ENCODE data around the gene TUBB.

The TUBB gene

DNA sequence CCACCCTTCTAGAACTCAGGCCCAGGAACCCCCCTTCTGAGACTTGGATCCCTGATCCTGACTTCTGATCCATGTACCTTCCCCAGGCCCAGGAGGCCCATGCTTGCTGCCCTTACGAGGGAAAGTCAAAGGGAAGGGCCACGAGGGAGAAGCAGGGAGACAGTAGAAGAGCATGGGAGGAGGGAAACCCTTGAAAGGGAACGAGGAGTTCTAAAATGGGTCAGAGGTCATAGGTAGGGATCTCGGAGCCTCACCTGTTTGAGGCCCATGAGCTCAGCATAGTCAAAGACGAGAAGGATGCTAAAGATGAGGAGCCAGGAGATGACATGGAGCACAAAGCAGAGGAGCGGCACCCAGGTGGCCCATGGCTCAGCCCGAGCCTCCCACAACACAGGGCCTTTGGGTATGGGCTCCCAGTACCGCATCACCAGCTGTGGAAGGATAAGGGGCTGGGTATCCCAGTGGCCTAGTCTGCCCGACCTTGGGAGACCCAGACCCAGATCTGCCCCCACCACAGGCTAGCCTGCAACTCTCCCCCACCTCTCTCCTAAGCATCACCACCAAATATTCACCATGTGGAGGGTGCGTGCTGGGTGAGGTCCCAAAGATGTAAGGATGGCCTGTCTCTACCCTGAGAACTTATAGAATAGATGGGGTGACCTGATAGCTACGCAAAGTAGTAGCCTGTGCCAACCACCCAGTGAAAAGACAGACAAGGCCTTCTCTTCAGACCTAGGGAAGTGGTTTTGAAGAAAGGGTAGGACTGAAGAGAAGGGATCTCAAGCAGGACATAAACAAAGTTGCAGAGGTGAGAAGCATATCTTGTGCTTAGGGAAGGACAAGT lies 30.9 kb upstream of the TUBB start:
- peak overlapping the region; percentile 75 for H3K4me3 ChIP-seq (ENCODE audit: low read depth, low read length)
- DNase-seq (ENCODE audit: low read depth), result no peak
- TF ChIP-seq, protein P1, sequence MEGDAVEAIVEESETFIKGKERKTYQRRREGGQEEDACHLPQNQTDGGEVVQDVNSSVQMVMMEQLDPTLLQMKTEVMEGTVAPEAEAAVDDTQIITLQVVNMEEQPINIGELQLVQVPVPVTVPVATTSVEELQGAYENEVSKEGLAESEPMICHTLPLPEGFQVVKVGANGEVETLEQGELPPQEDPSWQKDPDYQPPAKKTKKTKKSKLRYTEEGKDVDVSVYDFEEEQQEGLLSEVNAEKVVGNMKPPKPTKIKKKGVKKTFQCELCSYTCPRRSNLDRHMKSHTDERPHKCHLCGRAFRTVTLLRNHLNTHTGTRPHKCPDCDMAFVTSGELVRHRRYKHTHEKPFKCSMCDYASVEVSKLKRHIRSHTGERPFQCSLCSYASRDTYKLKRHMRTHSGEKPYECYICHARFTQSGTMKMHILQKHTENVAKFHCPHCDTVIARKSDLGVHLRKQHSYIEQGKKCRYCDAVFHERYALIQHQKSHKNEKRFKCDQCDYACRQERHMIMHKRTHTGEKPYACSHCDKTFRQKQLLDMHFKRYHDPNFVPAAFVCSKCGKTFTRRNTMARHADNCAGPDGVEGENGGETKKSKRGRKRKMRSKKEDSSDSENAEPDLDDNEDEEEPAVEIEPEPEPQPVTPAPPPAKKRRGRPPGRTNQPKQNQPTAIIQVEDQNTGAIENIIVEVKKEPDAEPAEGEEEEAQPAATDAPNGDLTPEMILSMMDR (IDR thresholded peaks at IDR 0.05; ENCODE audit: low read depth, low read length, missing control alignments), result no peak

DNA sequence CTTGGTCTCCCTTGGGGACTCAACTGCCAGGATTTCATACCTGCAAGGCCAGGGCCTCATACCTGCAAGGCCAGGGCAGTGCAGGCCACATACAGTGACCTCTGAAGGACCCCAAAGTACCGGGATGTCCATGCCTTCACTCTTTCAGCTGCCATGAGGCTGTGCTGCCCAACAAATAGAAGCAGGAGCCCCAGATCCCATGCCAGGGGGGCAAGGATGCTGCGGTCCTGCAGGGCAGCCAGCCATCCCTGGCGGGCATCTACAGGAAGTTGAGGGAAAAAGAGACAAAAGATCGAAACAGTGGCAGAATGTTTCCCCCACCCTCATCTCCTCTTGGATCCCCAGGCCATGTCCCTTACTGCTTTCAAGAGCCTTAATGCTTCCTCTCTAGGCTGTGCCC lies 30.2 kb upstream of the TUBB start:
- H3K4me3 ChIP-seq (ENCODE audit: low read depth, low read length), result peak overlapping the region; percentile 75
- no peak for DNase-seq (ENCODE audit: low read depth)
- TF ChIP-seq, protein P1 (IDR thresholded peaks at IDR 0.05; ENCODE audit: low read depth, low read length, missing control alignments), result no peak

DNA sequence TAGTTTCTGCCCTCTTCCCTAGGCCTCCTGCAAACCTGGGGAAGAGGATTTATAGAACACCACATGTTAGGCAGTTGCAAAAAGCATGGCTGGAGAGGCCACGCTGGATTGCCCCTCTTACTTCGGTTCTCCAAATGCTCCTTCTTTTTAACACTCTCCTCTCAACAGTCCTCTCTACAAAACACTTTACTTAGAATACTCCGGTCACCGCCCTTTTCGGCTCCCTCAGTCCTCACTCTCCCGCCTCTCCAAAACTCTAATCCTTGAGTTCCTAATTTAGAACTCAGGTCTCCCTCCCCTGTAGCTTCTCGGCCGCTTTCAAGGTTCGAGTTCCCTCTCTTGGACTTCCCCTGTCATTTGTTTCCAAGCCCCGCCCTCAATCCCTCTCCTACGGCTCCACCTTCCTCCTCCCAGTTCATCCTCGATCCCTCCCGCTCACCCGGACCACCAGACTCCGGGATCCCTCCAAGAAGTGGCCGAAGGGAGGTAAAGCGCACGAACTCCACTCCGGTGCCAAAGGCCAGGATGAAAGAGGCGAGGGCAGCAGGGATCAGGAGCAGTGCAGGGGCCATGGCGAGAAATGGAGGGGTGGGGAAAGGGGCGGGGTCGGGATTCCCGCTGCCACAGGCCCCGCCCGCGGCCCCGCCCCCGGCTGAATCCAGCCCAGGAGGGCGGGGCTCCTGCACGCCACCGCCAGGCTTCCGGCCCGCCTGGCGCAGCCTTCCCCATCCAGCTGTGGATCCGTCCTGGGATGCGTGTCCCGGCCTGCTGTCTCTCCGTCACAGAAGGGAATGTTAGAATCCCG lies 29.5 kb upstream of the TUBB start, which contains the start of gene NRM:
Gene NRM, minus strand, starts transcription at position 582 of the 805 bp plus-strand sequence. Its CDS starts 10 bp downstream, at position 572.
- H3K4me3 ChIP-seq (ENCODE audit: low read depth, low read length), result peak within 1 kb of the TSS; percentile 75
- no peak for DNase-seq (ENCODE audit: low read depth)
- TF ChIP-seq, protein P1 (IDR thresholded peaks at IDR 0.05; ENCODE audit: low read depth, low read length, missing control alignments), result no peak

DNA sequence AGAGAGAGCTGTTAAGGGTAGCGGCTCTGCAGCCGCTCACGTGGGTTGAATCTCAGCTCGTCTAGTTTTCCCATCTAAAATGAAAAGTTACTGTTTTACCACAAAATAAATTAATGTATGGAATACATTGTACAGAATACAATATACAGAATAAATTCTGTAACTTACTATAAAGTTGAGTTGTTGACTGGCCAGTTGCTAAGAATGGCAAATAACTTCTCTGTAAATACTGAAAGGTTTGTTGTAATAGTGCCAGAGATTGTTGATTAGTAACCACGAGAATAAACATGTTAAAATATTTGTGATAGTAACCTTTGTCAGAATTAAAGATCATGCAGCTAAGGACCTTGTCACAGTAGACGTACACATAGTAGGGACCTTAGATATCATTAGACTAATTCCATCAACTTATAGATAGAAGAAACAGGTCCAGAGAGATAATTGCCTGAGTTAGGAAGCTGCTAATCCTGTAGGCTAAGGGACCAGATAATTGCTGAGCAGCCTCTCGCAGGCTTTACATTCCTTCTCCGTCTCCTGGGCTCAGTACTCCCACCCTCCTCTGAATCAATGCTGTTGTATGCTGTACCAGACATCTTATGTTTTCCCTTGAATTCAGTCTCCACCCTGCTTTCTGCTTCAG lies 28.8 kb upstream of the TUBB start:
- H3K4me3 ChIP-seq (ENCODE audit: low read depth, low read length), result peak overlapping the region; percentile 75
- no peak for DNase-seq (ENCODE audit: low read depth)
- TF ChIP-seq, protein P1 (IDR thresholded peaks at IDR 0.05; ENCODE audit: low read depth, low read length, missing control alignments), result no peak

DNA sequence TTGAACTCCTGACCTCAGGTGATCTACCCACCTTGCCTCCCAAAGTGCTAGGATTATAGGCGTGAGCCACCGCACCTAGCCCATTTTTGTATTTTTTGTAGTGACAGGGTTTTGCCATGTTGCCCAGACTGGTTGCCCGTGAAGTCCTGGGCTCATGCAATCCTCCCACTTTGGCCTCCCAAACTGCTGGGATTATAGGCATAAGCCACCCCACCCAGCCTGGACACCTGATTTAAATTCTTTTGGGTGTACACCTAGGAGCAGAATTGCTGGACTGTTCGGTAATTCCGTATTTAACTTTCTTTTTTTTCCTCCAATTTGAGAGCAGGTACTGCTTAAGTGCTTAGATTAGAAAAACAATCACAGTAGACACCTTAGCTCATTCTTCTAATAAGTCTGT lies 23.7 kb upstream of the TUBB start:
- DNase-seq (ENCODE audit: low read depth), result no peak
- TF ChIP-seq, protein P1 (IDR thresholded peaks at IDR 0.05; ENCODE audit: low read depth, low read length, missing control alignments), result no peak
- H3K4me3 ChIP-seq (ENCODE audit: low read depth, low read length), result no peak overlapping the region

DNA sequence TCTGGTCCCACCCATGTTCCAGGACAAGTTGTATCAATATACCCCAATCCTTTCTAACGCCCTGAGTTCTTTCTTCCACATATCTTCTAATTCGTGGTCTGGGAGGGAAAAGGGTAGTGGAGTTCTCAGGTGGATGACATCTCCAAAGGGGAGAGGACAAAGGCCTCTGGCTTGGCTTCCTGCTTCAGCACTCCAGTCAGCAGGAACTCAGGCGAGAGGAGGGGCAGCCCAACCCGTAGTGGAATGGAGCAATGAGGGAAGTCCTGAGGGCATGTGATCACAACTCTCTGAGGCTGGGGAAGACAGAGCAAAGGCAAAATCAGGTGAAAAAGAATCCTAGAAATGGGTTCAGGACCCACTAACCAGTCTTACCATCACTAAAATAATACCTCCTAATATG lies 19.8 kb upstream of the TUBB start:
- DNase-seq (ENCODE audit: low read depth), result no peak
- H3K4me3 ChIP-seq (ENCODE audit: low read depth, low read length), result no peak overlapping the region
- TF ChIP-seq, protein P1 (IDR thresholded peaks at IDR 0.05; ENCODE audit: low read depth, low read length, missing control alignments), result no peak

All from GM12864 (cell line).